ENCODE data around the gene ZNF385A.
A peak's percentile ranks its signal among the peaks of the same experiment; 100 is the strongest.

Gene ZNF385A

DNA sequence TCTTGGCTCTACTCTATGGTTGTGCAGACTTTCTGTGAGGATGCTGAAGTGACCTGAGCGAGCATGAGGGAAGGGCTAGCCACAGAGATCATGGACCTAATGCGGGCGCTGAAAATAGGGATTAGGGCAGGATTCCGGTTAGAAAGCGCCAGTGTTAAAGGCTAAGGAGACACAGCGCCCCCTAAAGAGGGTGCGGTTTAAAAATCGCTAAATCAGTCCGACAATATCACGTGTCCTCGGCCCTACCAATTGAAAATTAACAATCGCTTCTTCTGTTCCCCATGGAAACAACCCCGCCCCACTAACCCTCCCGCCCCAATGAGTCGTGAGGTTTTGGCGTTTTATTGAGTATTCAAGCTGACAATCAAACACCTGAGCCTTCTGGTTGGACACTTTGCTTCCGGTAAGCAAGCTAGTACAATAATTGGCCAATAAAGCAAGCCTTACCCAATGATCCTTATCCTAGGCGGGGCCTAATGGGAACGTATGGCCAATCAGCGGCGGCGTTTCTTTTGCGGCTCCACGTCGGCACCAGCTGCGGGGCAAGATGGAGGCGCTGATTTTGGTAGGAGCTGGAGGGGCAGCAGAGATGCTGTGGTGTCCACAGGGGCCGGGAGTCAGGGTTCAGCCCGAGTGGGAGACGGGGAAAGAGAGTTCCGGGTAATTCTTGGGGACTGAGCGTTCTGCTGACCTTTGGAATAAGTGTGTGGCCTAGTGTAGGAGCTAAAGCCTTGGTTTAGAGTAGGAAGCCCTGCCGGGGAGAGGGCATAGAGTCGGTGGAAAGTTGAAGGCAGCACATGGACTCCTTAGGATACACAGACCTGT is 59.7 kb downstream of the ZNF385A start, which contains the start of gene COPZ1:
Gene COPZ1 (plus strand): TSS at position 515 of the 825 bp plus-strand sequence. CDS start 33 bp downstream, at position 548.
- DNase-seq, result peak; percentile 99

- no peak for DNase-seq
These were observed 63.2 kb downstream of the ZNF385A start for GRCh38 chr12:54321363-54321762.
